ENCODE measurements around the gene MED15.

- TF ChIP-seq RFX5 (IDR thresholded peaks at IDR 0.05; ENCODE audit: low read depth, low read length): no peak
- no peak for TF ChIP-seq CTCF (conservative IDR thresholded peaks at IDR 0.05; ENCODE audit: low read depth, low read length)
- TF ChIP-seq, protein P1, sequence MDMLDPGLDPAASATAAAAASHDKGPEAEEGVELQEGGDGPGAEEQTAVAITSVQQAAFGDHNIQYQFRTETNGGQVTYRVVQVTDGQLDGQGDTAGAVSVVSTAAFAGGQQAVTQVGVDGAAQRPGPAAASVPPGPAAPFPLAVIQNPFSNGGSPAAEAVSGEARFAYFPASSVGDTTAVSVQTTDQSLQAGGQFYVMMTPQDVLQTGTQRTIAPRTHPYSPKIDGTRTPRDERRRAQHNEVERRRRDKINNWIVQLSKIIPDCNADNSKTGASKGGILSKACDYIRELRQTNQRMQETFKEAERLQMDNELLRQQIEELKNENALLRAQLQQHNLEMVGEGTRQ (IDR thresholded peaks at IDR 0.05; ENCODE audit: low read depth, low read length): no peak
- no peak for TF ChIP-seq SMC3 (IDR thresholded peaks at IDR 0.05; ENCODE audit: low read depth, low read length)
- no peak for TF ChIP-seq POLR2A (IDR thresholded peaks at IDR 0.05; ENCODE audit: low read depth, low read length)
- TF ChIP-seq, protein P2, sequence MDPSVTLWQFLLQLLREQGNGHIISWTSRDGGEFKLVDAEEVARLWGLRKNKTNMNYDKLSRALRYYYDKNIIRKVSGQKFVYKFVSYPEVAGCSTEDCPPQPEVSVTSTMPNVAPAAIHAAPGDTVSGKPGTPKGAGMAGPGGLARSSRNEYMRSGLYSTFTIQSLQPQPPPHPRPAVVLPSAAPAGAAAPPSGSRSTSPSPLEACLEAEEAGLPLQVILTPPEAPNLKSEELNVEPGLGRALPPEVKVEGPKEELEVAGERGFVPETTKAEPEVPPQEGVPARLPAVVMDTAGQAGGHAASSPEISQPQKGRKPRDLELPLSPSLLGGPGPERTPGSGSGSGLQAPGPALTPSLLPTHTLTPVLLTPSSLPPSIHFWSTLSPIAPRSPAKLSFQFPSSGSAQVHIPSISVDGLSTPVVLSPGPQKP (IDR thresholded peaks at IDR 0.05; ENCODE audit: borderline replicate concordance, low read depth, low read length): no peak
- TF ChIP-seq RAD21 (IDR thresholded peaks at IDR 0.05; ENCODE audit: low read length): no peak
- no peak for TF ChIP-seq CEBPB (IDR thresholded peaks at IDR 0.05; ENCODE audit: low read depth, low read length)
- TF ChIP-seq NFE2L2 (IDR thresholded peaks at IDR 0.05; ENCODE audit: low read depth, low read length): no peak
Observed at GRCh38 chr22:20584872-20585638, 77.6 kb downstream of the MED15 start.

All from IMR-90 (cell line).